NB4 (cell line): ENCODE measurements around the gene RERE.

Source experiments
- CTCF ChIP-seq: IDR thresholded peaks from one replicate; pipeline ENCODE4 v1.5.1; 2012; ENCODE audit warnings: low read depth, low read length
- POLR2A ChIP-seq: IDR thresholded peaks from 2 replicates; pipeline ENCODE4 v1.6.1; 2011; ENCODE audit warnings: mild to moderate bottlenecking; ENCODE audit not compliant: insufficient read length; ENCODE audit errors: extremely low read depth

GRCh38 chr1:8377271-8377981, 440.0 kb downstream of the RERE start:
- no peak for TF ChIP-seq CTCF
- TF ChIP-seq POLR2A: no peak
